ENCODE data around the gene FREY1. TPM values are rescaled to one million over a fixed set of nuclear protein-coding genes. Genes with fewer than 3 reads are reported as not detected.

The FREY1 gene
- polyA plus RNA-seq, 3 donors, result 0.37 TPM; not detected in 2

DNA sequence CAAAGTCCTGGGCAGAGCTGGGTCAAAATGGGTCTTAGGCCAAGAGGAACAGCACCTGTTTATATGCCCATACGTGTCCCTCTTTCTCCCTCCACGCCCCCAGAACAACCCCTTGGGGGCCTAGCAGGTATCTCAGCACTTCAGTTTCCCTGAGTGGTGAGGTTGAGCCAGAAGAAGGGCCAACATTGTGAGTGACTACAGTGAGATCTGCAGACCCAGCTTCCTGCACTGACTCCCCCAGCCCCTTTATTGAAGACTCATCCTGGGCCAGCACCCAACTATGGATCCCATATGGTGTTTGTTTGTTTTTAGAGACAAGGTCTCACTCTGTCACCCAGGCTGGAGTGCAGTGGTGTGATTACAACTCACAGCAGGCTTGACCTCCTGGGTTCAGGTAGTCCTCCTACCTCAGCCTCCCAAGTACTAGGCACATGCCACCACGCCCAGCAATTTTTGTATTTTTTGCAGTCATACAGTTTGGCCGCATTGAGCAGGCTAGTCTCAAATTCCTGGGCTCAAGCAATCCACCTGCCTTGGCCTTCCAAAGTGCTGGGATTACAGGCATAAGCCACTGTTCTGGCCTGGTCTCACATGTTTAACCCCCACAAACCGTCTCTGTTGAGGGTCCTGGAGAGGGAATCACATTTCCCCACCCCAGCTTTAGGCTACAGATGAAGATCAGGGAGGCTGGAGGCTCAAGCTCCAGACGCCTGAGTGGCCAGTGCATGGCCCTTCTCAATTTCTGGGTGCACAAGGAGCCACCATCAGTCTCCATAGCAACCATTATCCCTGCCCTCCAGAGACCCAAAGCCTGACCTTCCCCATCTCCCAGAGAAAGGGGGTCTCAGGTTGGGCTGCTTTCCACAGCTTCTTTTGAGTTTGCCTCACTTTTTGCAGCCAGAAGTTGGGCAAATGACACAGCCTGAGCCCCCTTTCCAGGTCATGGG is 13.7 kb upstream of the FREY1 start:
- H3K4me1 Mint-ChIP-seq, result peaks cover 35% of the 10 kb centered on the region

More for the DNA sequence above, 13.7 kb upstream of the FREY1 start:
- H3K4me3 ChIP-seq (replicated peaks in 1 of 3; ENCODE audit: low read depth in 2 of 3, low read length in 3 of 3), result no peak overlapping the region
- no peak overlapping the region for H3K4me2 ChIP-seq (replicated peaks; ENCODE audit: extremely low read depth, low read length, poor library complexity, severe bottlenecking)
- H3K27ac ChIP-seq (ENCODE audit: low read depth in 1 of 2, low read length in 2 of 2), result no peak overlapping the region
- Mint-ChIP-seq H3K4me3 (peak overlapping the region in 1 of 2 donors; percentile 81), H3K27ac (no peak overlapping the region), H3K27me3 (ENCODE audit: low read depth in 3 of 3) (peaks cover 19 to 35% (median 34%) of the 10 kb centered on the region in 3 donors), H3K9me3 (peaks cover 0 to 10% (median 6%) of the 10 kb centered on the region in 7 donors), H3K36me3 (peaks cover 10 to 16% of the 10 kb centered on the region in 2 donors)
- intact Hi-C loops (cut with micrococcal nuclease), result no loop called here
- H3K9me3 ChIP-seq (replicated peaks in 1 of 2; ENCODE audit: control insufficient read depth in 1 of 2, insufficient read depth in 1 of 2, low read length in 2 of 2), result no peaks in the 10 kb centered on the region
- peaks cover 6 to 23% of the 10 kb centered on the region in 2 donors for H3K27me3 ChIP-seq (ENCODE audit: control insufficient read depth in 2 of 2, insufficient read depth in 2 of 2, low read length in 2 of 2)
- peaks cover 18% of the 10 kb centered on the region for H3K79me2 ChIP-seq (ENCODE audit: insufficient read depth, low read length)
- DNase-seq, result no peak
- peaks cover 20 to 35% of the 10 kb centered on the region in 2 donors for H3K4me1 ChIP-seq (ENCODE audit: control insufficient read depth in 1 of 2, insufficient read depth in 2 of 2, low read length in 2 of 2)
- peaks cover 4 to 7% of the 10 kb centered on the region in 2 donors for H3K36me3 ChIP-seq (replicated peaks in 1 of 2; ENCODE audit: control insufficient read depth in 1 of 2, insufficient read depth in 2 of 2, low read length in 2 of 2)
- H3K9ac ChIP-seq (ENCODE audit: insufficient read depth, low read length, poor library complexity, severe bottlenecking), result no peak overlapping the region
- 96% methylated on average over 3 of the region's 6 CpGs for WGBS (ENCODE audit: insufficient coverage)
- TF ChIP-seq, protein P1, sequence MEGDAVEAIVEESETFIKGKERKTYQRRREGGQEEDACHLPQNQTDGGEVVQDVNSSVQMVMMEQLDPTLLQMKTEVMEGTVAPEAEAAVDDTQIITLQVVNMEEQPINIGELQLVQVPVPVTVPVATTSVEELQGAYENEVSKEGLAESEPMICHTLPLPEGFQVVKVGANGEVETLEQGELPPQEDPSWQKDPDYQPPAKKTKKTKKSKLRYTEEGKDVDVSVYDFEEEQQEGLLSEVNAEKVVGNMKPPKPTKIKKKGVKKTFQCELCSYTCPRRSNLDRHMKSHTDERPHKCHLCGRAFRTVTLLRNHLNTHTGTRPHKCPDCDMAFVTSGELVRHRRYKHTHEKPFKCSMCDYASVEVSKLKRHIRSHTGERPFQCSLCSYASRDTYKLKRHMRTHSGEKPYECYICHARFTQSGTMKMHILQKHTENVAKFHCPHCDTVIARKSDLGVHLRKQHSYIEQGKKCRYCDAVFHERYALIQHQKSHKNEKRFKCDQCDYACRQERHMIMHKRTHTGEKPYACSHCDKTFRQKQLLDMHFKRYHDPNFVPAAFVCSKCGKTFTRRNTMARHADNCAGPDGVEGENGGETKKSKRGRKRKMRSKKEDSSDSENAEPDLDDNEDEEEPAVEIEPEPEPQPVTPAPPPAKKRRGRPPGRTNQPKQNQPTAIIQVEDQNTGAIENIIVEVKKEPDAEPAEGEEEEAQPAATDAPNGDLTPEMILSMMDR (IDR thresholded peaks at IDR 0.05), result no peak
- no peak overlapping the region for H2AFZ ChIP-seq (ENCODE audit: insufficient read depth, low read depth, low read length, poor library complexity, severe bottlenecking)
- H4K20me1 ChIP-seq (ENCODE audit: insufficient read depth, low read length), result peaks cover 7% of the 10 kb centered on the region
